SK-N-SH treated with all-trans-retinoic acid at 6 μM for 48 hours (cell line): ENCODE measurements around the gene BCAP29.

Source experiments
- OSR1 ChIP-seq: fragments of 250-450 bp; sonication (Bioruptor Pico); IDR thresholded peaks from 2 replicates; pipeline ENCODE4 v1.8.0; 2022; ENCODE audit warnings: moderate library complexity, mild to moderate bottlenecking, inconsistent platforms
- ZC3H10 ChIP-seq: fragments of 250-450 bp; sonication (Bioruptor Pico); IDR thresholded peaks from 2 replicates; pipeline ENCODE4 v1.5.1; 2021; ENCODE audit warnings: mild to moderate bottlenecking, moderate library complexity
- ZNF565 ChIP-seq: fragments of 450-650 bp; formaldehyde crosslinking; conservative IDR thresholded peaks from 2 replicates; pipeline ENCODE4 v1.5.0; 2020; ENCODE audit warnings: low read depth, mild to moderate bottlenecking, moderate library complexity

- TF ChIP-seq ZC3H10 (CRISPR knock-in tag) (no peak), ZNF565 (CRISPR knock-in tag) (no peak), OSR1 (CRISPR knock-in tag) (no peak)
Measured at GRCh38 chr7:107609811-107610261, 29.8 kb downstream of the BCAP29 start.
